ENCODE data around the gene BGLAP.

The BGLAP gene

GRCh38 chr1:156241926-156242325, at the start of gene BGLAP:
Gene BGLAP (plus strand): TSS chr1:156242184. CDS start chr1:156242232, 48 bp downstream.
- FAIRE-seq (no peak), DNase-seq (ENCODE audit: insufficient read length, low spot score) (no peak)
- no peak for TF ChIP-seq CTCF (IDR thresholded peaks at IDR 0.05; ENCODE audit: insufficient read depth, missing control alignments)

GRCh38 chr1:156193208-156193487, 48.8 kb upstream of the BGLAP start:
- no peak for TF ChIP-seq CTCF (IDR thresholded peaks at IDR 0.05; ENCODE audit: insufficient read depth, missing control alignments)
- DNase-seq (ENCODE audit: insufficient read length, low spot score) (no peak), FAIRE-seq (no peak)

- peak; percentile 92 for DNase-seq (ENCODE audit: insufficient read length, low spot score)
- FAIRE-seq, result peak; percentile 96
- peak; percentile 31 for TF ChIP-seq CTCF (IDR thresholded peaks at IDR 0.05; ENCODE audit: insufficient read depth, missing control alignments)
Observed at GRCh38 chr1:156193488-156194299, 48.3 kb upstream of the BGLAP start, which contains the start of gene SLC25A44. Gene SLC25A44 (plus strand): TSS chr1:156194104. CDS start chr1:156199848, 5,744 bp downstream.

- DNase-seq (ENCODE audit: insufficient read length, low spot score) (peak; percentile 29), FAIRE-seq (peak; percentile 11)
- no peak for TF ChIP-seq CTCF (IDR thresholded peaks at IDR 0.05; ENCODE audit: insufficient read depth, missing control alignments)
Observed at GRCh38 chr1:156194300-156194652, 47.7 kb upstream of the BGLAP start.

- DNase-seq (ENCODE audit: insufficient read length, low spot score), result peak; percentile 7
- no peak for TF ChIP-seq CTCF (IDR thresholded peaks at IDR 0.05; ENCODE audit: insufficient read depth, missing control alignments)
- no peak for FAIRE-seq
Observed at GRCh38 chr1:156195853-156196252, 46.1 kb upstream of the BGLAP start.

GRCh38 chr1:156196445-156196844, 45.5 kb upstream of the BGLAP start:
- TF ChIP-seq CTCF (IDR thresholded peaks at IDR 0.05; ENCODE audit: insufficient read depth, missing control alignments), result no peak
- FAIRE-seq, result no peak

GRCh38 chr1:156198831-156199349, 43.1 kb upstream of the BGLAP start:
- no peak for TF ChIP-seq CTCF (IDR thresholded peaks at IDR 0.05; ENCODE audit: insufficient read depth, missing control alignments)
- FAIRE-seq, result no peak
- peak; percentile 1 for DNase-seq (ENCODE audit: insufficient read length, low spot score)

More at GRCh38 chr1:156196445-156196844, 45.5 kb upstream of the BGLAP start:
- DNase-seq (ENCODE audit: insufficient read length, low spot score), result no peak

Data from D721Med (cell line).